Upper lobe of left lung (tissue), 4 donors: ENCODE data around the gene ARRDC3.
"Not testable (repeated sequence)": the region's sequence is repeated elsewhere in the genome, so short reads cannot be mapped to it uniquely, and the experiment has no call there.

Source experiments
- EP300 ChIP-seq, 4 donors: sonication (generic); formaldehyde crosslinking; IDR thresholded peaks; one replicate each; pipeline ENCODE4 v1.5.1; 2017; ENCODE audit warnings: antibody characterized with exemption in 4 of 4, control low read depth in 2 of 4
- POLR2A ChIP-seq, 4 donors: fragments of 450-650 bp; IDR thresholded peaks; one replicate each; pipeline ENCODE4 v1.5.1; 2016 to 2017; ENCODE audit warnings: antibody characterized with exemption in 4 of 4, mild to moderate bottlenecking in 2 of 4
- TF ChIP-seq, protein P1 (sequence below), 6 experiments: fragments of 450-650 bp in 4 of 6; fragments of 200-600 bp in 2 of 6; sonication (generic) in 2 of 6; IDR thresholded peaks; one replicate each; pipeline ENCODE4 v1.5.1; 2016 to 2019; ENCODE audit warnings: antibody characterized with exemption in 6 of 6

GRCh38 chr5:91322981-91323380 is 60.1 kb downstream of the ARRDC3 start:
- TF ChIP-seq, protein P1, sequence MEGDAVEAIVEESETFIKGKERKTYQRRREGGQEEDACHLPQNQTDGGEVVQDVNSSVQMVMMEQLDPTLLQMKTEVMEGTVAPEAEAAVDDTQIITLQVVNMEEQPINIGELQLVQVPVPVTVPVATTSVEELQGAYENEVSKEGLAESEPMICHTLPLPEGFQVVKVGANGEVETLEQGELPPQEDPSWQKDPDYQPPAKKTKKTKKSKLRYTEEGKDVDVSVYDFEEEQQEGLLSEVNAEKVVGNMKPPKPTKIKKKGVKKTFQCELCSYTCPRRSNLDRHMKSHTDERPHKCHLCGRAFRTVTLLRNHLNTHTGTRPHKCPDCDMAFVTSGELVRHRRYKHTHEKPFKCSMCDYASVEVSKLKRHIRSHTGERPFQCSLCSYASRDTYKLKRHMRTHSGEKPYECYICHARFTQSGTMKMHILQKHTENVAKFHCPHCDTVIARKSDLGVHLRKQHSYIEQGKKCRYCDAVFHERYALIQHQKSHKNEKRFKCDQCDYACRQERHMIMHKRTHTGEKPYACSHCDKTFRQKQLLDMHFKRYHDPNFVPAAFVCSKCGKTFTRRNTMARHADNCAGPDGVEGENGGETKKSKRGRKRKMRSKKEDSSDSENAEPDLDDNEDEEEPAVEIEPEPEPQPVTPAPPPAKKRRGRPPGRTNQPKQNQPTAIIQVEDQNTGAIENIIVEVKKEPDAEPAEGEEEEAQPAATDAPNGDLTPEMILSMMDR (IDR thresholded peaks at IDR 0.05) = not testable (repeated sequence)
- TF ChIP-seq EP300, POLR2A (IDR thresholded peaks at IDR 0.05): not testable (repeated sequence)
